HL-60 (cell line): Measurements from ENCODE around the gene QRICH2.

Experiments used
- CTCF ChIP-seq: IDR thresholded peaks from one replicate; pipeline ENCODE4 v1.5.1; 2011; ENCODE audit warnings: low read length, control low read depth, inconsistent platforms; ENCODE audit not compliant: insufficient read depth
- POLR2AphosphoS5 ChIP-seq: IDR thresholded peaks from 2 replicates; pipeline ENCODE4 v1.6.1; 2012; ENCODE audit warnings: low read depth
- REST ChIP-seq: IDR thresholded peaks from 2 replicates; pipeline ENCODE4 v1.6.1; 2012; ENCODE audit warnings: low read depth; ENCODE audit not compliant: insufficient replicate concordance
- SPI1 ChIP-seq: IDR thresholded peaks from 2 replicates; pipeline ENCODE4 v1.6.1; 2012; ENCODE audit warnings: low read depth, mild to moderate bottlenecking, borderline replicate concordance

DNA sequence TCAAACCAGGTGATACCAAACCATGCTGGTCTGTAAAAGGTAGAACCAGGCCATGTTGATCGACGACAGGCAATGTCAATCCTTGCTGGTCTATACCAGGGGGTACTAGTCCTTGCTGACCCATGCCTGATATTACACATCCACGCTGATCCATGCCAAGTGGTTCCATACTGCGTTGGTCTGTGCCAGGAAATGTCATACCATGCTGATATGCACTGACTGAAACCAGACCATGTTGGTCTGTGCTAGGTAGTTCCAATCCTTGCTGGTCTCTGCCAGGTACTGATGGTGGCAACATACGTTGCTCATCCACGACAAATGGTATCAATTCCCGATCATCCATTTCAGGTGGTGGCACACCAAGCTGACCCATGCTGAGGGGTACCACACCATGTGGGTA, 15.0 kb downstream of the QRICH2 start:
- TF ChIP-seq POLR2AphosphoS5: no peak
- no peak for TF ChIP-seq CTCF
- TF ChIP-seq SPI1: no peak
- TF ChIP-seq REST: no peak
